Measurements from ENCODE around the gene MAP7D3. TPM values are rescaled to one million over a fixed set of nuclear protein-coding genes. Genes with fewer than 3 reads are reported as not detected.

The MAP7D3 gene
- polyA plus RNA-seq, 1 donor from 2014 or later: 0.68 TPM

- Histone ChIP-seq H3K36me3 (ENCODE audit: insufficient read depth, low read length) (no peaks in the 10 kb centered on the region), H3K4me3 (ENCODE audit: low read length) (no peak overlapping the region), H3K9me3 (ENCODE audit: low read length) (no peaks in the 10 kb centered on the region), H3K27me3 (ENCODE audit: insufficient read depth, low read depth, low read length) (no peaks in the 10 kb centered on the region), H2AFZ (ENCODE audit: low read depth, low read length) (no peak overlapping the region), H3K9ac (ENCODE audit: low read length) (no peak overlapping the region), H3K9me2 (ENCODE audit: insufficient read depth, low read length) (no peaks in the 10 kb centered on the region), H4K20me1 (ENCODE audit: insufficient read depth) (no peaks in the 10 kb centered on the region), H3K27ac (ENCODE audit: low read length) (no peak overlapping the region), H3F3A (ENCODE audit: insufficient read depth, low read length, poor library complexity, severe bottlenecking) (no peaks in the 10 kb centered on the region), H3K79me2 (replicated peaks; ENCODE audit: insufficient read depth, low read length) (no peaks in the 10 kb centered on the region), H3K4me2 (ENCODE audit: low read length) (no peak overlapping the region)
- TF ChIP-seq MXI1 (conservative IDR thresholded peaks at IDR 0.05; ENCODE audit: poor library complexity, severe bottlenecking) (no peak), RAD21 (conservative IDR thresholded peaks at IDR 0.05) (no peak), CTCF (IDR thresholded peaks at IDR 0.05; ENCODE audit: poor library complexity, severe bottlenecking) (no peak), POLR2AphosphoS5 (IDR thresholded peaks at IDR 0.05) (no peak), EZH2 (IDR thresholded peaks at IDR 0.05; ENCODE audit: borderline replicate concordance, insufficient read depth, low read length, poor library complexity, severe bottlenecking) (no peak), EP300 (conservative IDR thresholded peaks at IDR 0.05; ENCODE audit: poor library complexity, severe bottlenecking) (no peak), REST (IDR thresholded peaks at IDR 0.05; ENCODE audit: borderline replicate concordance) (no peak), TAF1 (IDR thresholded peaks at IDR 0.05; ENCODE audit: low read depth) (no peak), SMC3 (conservative IDR thresholded peaks at IDR 0.05; ENCODE audit: poor library complexity) (no peak)
Observed at GRCh38 chrX:136273986-136274385, 22.8 kb upstream of the MAP7D3 start.

- Histone ChIP-seq H4K20me1 (ENCODE audit: insufficient read depth) (no peaks in the 10 kb centered on the region), H3K9me2 (ENCODE audit: insufficient read depth, low read length) (no peaks in the 10 kb centered on the region), H2AFZ (ENCODE audit: low read depth, low read length) (no peak overlapping the region), H3K27me3 (ENCODE audit: insufficient read depth, low read depth, low read length) (no peaks in the 10 kb centered on the region), H3F3A (ENCODE audit: insufficient read depth, low read length, poor library complexity, severe bottlenecking) (no peaks in the 10 kb centered on the region), H3K4me3 (ENCODE audit: low read length) (no peak overlapping the region), H3K4me2 (ENCODE audit: low read length) (no peak overlapping the region), H3K36me3 (ENCODE audit: insufficient read depth, low read length) (no peaks in the 10 kb centered on the region), H3K9me3 (ENCODE audit: low read length) (no peaks in the 10 kb centered on the region), H3K79me2 (replicated peaks; ENCODE audit: insufficient read depth, low read length) (no peaks in the 10 kb centered on the region), H3K27ac (ENCODE audit: low read length) (no peak overlapping the region), H3K9ac (ENCODE audit: low read length) (no peak overlapping the region)
- TF ChIP-seq RAD21 (conservative IDR thresholded peaks at IDR 0.05) (no peak), EP300 (conservative IDR thresholded peaks at IDR 0.05; ENCODE audit: poor library complexity, severe bottlenecking) (no peak), SMC3 (conservative IDR thresholded peaks at IDR 0.05; ENCODE audit: poor library complexity) (no peak), MXI1 (conservative IDR thresholded peaks at IDR 0.05; ENCODE audit: poor library complexity, severe bottlenecking) (no peak), POLR2AphosphoS5 (IDR thresholded peaks at IDR 0.05) (no peak), CTCF (IDR thresholded peaks at IDR 0.05; ENCODE audit: poor library complexity, severe bottlenecking) (no peak), EZH2 (IDR thresholded peaks at IDR 0.05; ENCODE audit: borderline replicate concordance, insufficient read depth, low read length, poor library complexity, severe bottlenecking) (no peak), TAF1 (IDR thresholded peaks at IDR 0.05; ENCODE audit: low read depth) (no peak), REST (IDR thresholded peaks at IDR 0.05; ENCODE audit: borderline replicate concordance) (no peak)
Observed at GRCh38 chrX:136272325-136272724, 21.1 kb upstream of the MAP7D3 start.

Data from neural cell (in vitro differentiated cells).